Endometrial microvascular endothelial cells (primary cell): ENCODE results near the gene CZIB. TPM values are rescaled to one million over a fixed set of nuclear protein-coding genes. Genes with fewer than 3 reads are reported as not detected.

Source experiments
- in situ Hi-C: cut with HindIII; loops from 2 replicates; pipeline ENCODE4 v1.10.0; 2017; ENCODE audit warnings: low sequenced_read_pairs, low pct_unique_long_range_greater_than_20kb; ENCODE audit errors: inconsistent ontology term
- total RNA-seq: library from RNA; depleted of rRNA; stranded (reverse); fragments of >200 nt; gene quantifications from one replicate; pipeline ENCODE4 v1.2.3, GENCODE V29; 2015; ENCODE audit errors: inconsistent ontology term

Gene CZIB
- total RNA-seq, 1 donor from 2014 or later = 52.9 TPM

DNA sequence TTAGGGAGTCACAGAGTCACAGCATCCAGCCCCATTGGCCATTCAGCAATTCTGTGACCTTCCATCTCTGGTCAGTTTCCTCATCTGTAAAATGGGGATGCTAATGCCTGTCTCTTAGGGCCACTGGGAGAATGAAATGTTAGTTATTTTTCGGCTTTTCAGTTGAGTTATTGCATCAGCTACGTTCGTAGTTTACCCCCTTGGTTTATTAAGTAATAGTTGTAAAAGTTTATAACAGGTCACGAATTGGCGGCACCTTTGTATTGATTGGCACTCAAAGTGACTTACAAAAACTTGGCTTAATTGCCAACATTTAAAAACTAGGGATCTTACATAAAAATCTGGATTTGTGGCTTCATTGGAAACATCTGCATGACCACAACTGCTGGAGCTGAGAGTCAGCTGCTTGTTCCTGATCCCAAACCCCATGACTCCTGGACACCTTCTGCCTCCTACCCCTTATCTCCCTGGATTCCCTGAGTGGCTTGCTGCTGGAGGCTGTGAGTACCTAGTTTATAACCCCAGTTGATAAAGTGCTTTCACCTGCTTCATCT is 54.9 kb downstream of the CZIB start:
- in situ Hi-C loops = no loop called here

Other genes starting within 250 kb of the CZIB start
- not detected for gene PODN, start 158.4 kb downstream of the CZIB start, total RNA-seq
- not detected for gene SLC1A7, start 78.0 kb downstream of the CZIB start, total RNA-seq
- gene CPT2, start 23.8 kb downstream of the CZIB start, total RNA-seq = 15.8 TPM
- 50.3 TPM for gene MAGOH, start 17.9 kb upstream of the CZIB start, total RNA-seq
- gene LRP8, start 107.4 kb upstream of the CZIB start, total RNA-seq = 44.5 TPM
- gene DMRTB1, start 238.8 kb upstream of the CZIB start, total RNA-seq = not detected